Neural cell (in vitro differentiated cells): ENCODE data around the gene DNAL1.

ENCODE experiments used
- CTCF ChIP-seq: fragments of 450-650 bp; IDR thresholded peaks from 2 replicates; pipeline ENCODE4 v1.5.1; 2014; ENCODE audit warnings: antibody characterized with exemption, mild to moderate bottlenecking, moderate library complexity; ENCODE audit not compliant: poor library complexity, severe bottlenecking
- EP300 ChIP-seq: fragments of 450-650 bp; conservative IDR thresholded peaks from 2 replicates; pipeline ENCODE4 v1.6.1; 2014; ENCODE audit warnings: antibody characterized with exemption, mild to moderate bottlenecking, moderate library complexity; ENCODE audit not compliant: poor library complexity, severe bottlenecking
- EZH2 ChIP-seq: fragments of 200-600, 300-800 bp; shearing (Covaris generic), sonication (generic); IDR thresholded peaks from 2 replicates; pipeline ENCODE4 v1.6.1; 2014; ENCODE audit warnings: antibody characterized with exemption, low read length, borderline replicate concordance, mild to moderate bottlenecking; ENCODE audit not compliant: insufficient read depth, poor library complexity, severe bottlenecking
- MXI1 ChIP-seq: fragments of 450-650 bp; conservative IDR thresholded peaks from 2 replicates; pipeline ENCODE4 v1.6.1; 2014; ENCODE audit warnings: antibody characterized with exemption, mild to moderate bottlenecking; ENCODE audit not compliant: poor library complexity, severe bottlenecking
- POLR2AphosphoS5 ChIP-seq: IDR thresholded peaks from 2 replicates; pipeline ENCODE4 v1.6.1; 2012
- RAD21 ChIP-seq: fragments of 450-650 bp; conservative IDR thresholded peaks from 2 replicates; pipeline ENCODE4 v1.6.1; 2014; ENCODE audit warnings: antibody characterized with exemption, mild to moderate bottlenecking, moderate library complexity
- REST ChIP-seq: IDR thresholded peaks from 2 replicates; pipeline ENCODE4 v1.6.1; 2012; ENCODE audit warnings: borderline replicate concordance
- SMC3 ChIP-seq: fragments of 450-650 bp; conservative IDR thresholded peaks from 2 replicates; pipeline ENCODE4 v1.6.1; 2014; ENCODE audit warnings: antibody characterized with exemption, mild to moderate bottlenecking, moderate library complexity; ENCODE audit not compliant: poor library complexity
- TAF1 ChIP-seq: IDR thresholded peaks from 2 replicates; pipeline ENCODE4 v1.6.1; 2012; ENCODE audit warnings: low read depth

GRCh38 chr14:73610687-73611086 lies 34.1 kb upstream of the DNAL1 start:
- TF ChIP-seq CTCF = no peak
- no peak for TF ChIP-seq REST
- no peak for TF ChIP-seq EZH2
- no peak for TF ChIP-seq POLR2AphosphoS5
- no peak for TF ChIP-seq EP300
- TF ChIP-seq MXI1 = no peak
- TF ChIP-seq RAD21 = no peak
- TF ChIP-seq TAF1 = no peak
- no peak for TF ChIP-seq SMC3
